Measurements from ENCODE around the gene KLHL30.

DNA sequence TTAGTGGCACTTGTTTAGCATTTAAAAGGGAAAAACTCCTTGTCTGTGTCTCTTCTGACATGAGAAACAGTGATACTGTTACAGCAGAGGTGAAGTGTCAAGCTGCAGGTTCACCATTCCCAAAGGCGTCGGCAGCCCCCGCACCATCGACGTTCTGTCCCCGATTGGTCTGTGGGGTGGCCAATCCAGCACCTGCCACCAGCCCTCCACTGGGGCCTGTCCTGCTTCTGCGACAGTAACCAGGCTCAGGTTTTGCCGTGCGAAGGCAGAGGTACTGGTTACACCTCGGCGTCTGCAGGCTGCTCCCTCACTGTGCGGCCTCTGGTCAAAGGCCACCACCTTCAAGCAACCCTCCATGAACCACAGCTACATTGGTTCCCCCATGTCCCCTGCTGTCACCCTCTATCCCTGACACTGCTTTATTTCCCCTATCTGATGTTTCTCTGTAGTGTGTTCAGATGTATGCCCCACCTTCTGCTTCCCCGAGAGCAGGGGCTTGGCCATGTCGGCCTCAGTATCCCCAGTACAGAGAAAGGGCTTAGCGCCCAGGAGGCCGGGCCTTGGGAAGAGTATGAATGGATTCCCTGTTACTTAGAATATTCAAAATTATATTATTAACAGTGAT lies 46.9 kb upstream of the KLHL30 start:
- no peak for TF ChIP-seq TEAD4 (IDR thresholded peaks at IDR 0.05)
- no peak for TF ChIP-seq TAF1 (IDR thresholded peaks at IDR 0.05; ENCODE audit: low read depth)
- TF ChIP-seq FOXM1 (IDR thresholded peaks at IDR 0.05; ENCODE audit: borderline replicate concordance, low read depth): no peak
- no peak for TF ChIP-seq USF1 (IDR thresholded peaks at IDR 0.05)
- TF ChIP-seq RAD21 (IDR thresholded peaks at IDR 0.05; ENCODE audit: low read depth): no peak
- no peak for TF ChIP-seq EGR1 (IDR thresholded peaks at IDR 0.05)
- no peak for TF ChIP-seq MAX (IDR thresholded peaks at IDR 0.05)
- no peak for TF ChIP-seq NFIC (IDR thresholded peaks at IDR 0.05)
- TF ChIP-seq EP300 (IDR thresholded peaks at IDR 0.05; ENCODE audit: borderline replicate concordance): no peak
- no peak for TF ChIP-seq CEBPB (IDR thresholded peaks at IDR 0.05)
- TF ChIP-seq YY1 (IDR thresholded peaks at IDR 0.05; ENCODE audit: low read depth): no peak

All from Ishikawa (cell line).